IgD-negative memory B cell (primary cell): ENCODE results near the gene ZFHX3. TPM values are rescaled to one million over a fixed set of nuclear protein-coding genes. Genes with fewer than 3 reads are reported as not detected.
A peak's percentile ranks its signal among the peaks of the same experiment; 100 is the strongest.

Experiments used
- H3K27ac Mint-ChIP-seq, 3 donors: one replicate each; pipeline ENCODE4 v1.8.0; 2020 to 2022; ENCODE audit warnings: mild to moderate bottlenecking in 3 of 3, mixed read lengths in 3 of 3, moderate library complexity in 1 of 3
- H3K27me3 Mint-ChIP-seq: one replicate; pipeline ENCODE4 v1.8.0; 2021; ENCODE audit warnings: mixed read lengths
- H3K36me3 Mint-ChIP-seq: one replicate; pipeline ENCODE4 v1.8.0; 2020; ENCODE audit warnings: mild to moderate bottlenecking, mixed read lengths
- H3K4me1 Mint-ChIP-seq, 3 donors: one replicate each; pipeline ENCODE4 v1.8.0; 2020 to 2022; ENCODE audit warnings: mixed read lengths in 3 of 3, mild to moderate bottlenecking in 1 of 3
- H3K4me3 Mint-ChIP-seq, 4 donors: one replicate each; pipeline ENCODE4 v1.8.0; 2020 to 2022; ENCODE audit warnings: mild to moderate bottlenecking in 4 of 4, mixed read lengths in 4 of 4, moderate library complexity in 3 of 4
- H3K9me3 Mint-ChIP-seq, 3 donors: one replicate each; pipeline ENCODE4 v1.8.0; 2020 to 2021; ENCODE audit warnings: mixed read lengths in 3 of 3, mild to moderate bottlenecking in 1 of 3
- polyA plus RNA-seq: library from polyadenylated mRNA; unstranded; fragments of 300-500 nt; fragmentation: Illumina TruSeq; gene quantifications from one replicate; pipeline ENCODE4 v1.2.3, GENCODE V29; 2021

Gene ZFHX3
- polyA plus RNA-seq, 1 donor from 2014 or later: 1.6 TPM

- Mint-ChIP-seq H3K4me1 (peaks cover 6 to 27% (median 20%) of the 10 kb centered on the region in 3 donors), H3K36me3 (no peaks in the 10 kb centered on the region), H3K4me3 (peak overlapping the region in 2 of 4 donors; percentile 68 to 72), H3K27ac (peak overlapping the region in 1 of 3 donors; percentile 65), H3K27me3 (peaks cover 18% of the 10 kb centered on the region), H3K9me3 (no peaks in the 10 kb centered on the region)
These were observed 202.5 kb downstream of the ZFHX3 start for GRCh38 chr16:72845322-72846020.

- no peaks in the 10 kb centered on the region for H3K9me3 Mint-ChIP-seq
- H3K4me1 Mint-ChIP-seq: peaks cover 10 to 29% (median 24%) of the 10 kb centered on the region in 3 donors
- H3K36me3 Mint-ChIP-seq: no peaks in the 10 kb centered on the region
- peaks cover 18% of the 10 kb centered on the region for H3K27me3 Mint-ChIP-seq
- peak overlapping the region in 1 of 3 donors; percentile 57 for H3K27ac Mint-ChIP-seq
- no peak overlapping the region for H3K4me3 Mint-ChIP-seq
These were observed 203.6 kb downstream of the ZFHX3 start for GRCh38 chr16:72844225-72844920.

GRCh38 chr16:72841506-72841905, 206.4 kb downstream of the ZFHX3 start:
- Mint-ChIP-seq H3K36me3 (no peaks in the 10 kb centered on the region), H3K27ac (no peak overlapping the region), H3K4me1 (peaks cover 10 to 27% (median 22%) of the 10 kb centered on the region in 3 donors), H3K9me3 (no peaks in the 10 kb centered on the region), H3K27me3 (peaks cover 15% of the 10 kb centered on the region), H3K4me3 (no peak overlapping the region)

- H3K27ac Mint-ChIP-seq: no peak overlapping the region
- H3K27me3 Mint-ChIP-seq: peaks cover 11% of the 10 kb centered on the region
- H3K4me1 Mint-ChIP-seq: peaks cover 10 to 23% (median 16%) of the 10 kb centered on the region in 3 donors
- H3K4me3 Mint-ChIP-seq: no peak overlapping the region
- H3K36me3 Mint-ChIP-seq: no peaks in the 10 kb centered on the region
- no peaks in the 10 kb centered on the region for H3K9me3 Mint-ChIP-seq
These were observed 207.1 kb downstream of the ZFHX3 start for GRCh38 chr16:72840631-72841381.

GRCh38 chr16:72838951-72839350, 209.0 kb downstream of the ZFHX3 start:
- H3K4me1 Mint-ChIP-seq: peaks cover 5 to 14% (median 9%) of the 10 kb centered on the region in 3 donors
- no peak overlapping the region for H3K27ac Mint-ChIP-seq
- H3K27me3 Mint-ChIP-seq: peaks cover 4% of the 10 kb centered on the region
- no peak overlapping the region for H3K4me3 Mint-ChIP-seq
- H3K36me3 Mint-ChIP-seq: no peaks in the 10 kb centered on the region
- no peaks in the 10 kb centered on the region for H3K9me3 Mint-ChIP-seq

- Mint-ChIP-seq H3K27me3 (peaks cover 1% of the 10 kb centered on the region), H3K36me3 (no peaks in the 10 kb centered on the region), H3K9me3 (no peaks in the 10 kb centered on the region), H3K4me3 (no peak overlapping the region), H3K4me1 (peaks cover 5 to 14% (median 9%) of the 10 kb centered on the region in 3 donors), H3K27ac (no peak overlapping the region)
These were observed 209.4 kb downstream of the ZFHX3 start for GRCh38 chr16:72838586-72838910.

- Mint-ChIP-seq H3K27ac (no peak overlapping the region), H3K36me3 (no peaks in the 10 kb centered on the region), H3K4me3 (no peak overlapping the region), H3K9me3 (no peaks in the 10 kb centered on the region), H3K27me3 (peaks cover 1% of the 10 kb centered on the region), H3K4me1 (peaks cover 5 to 14% (median 9%) of the 10 kb centered on the region in 3 donors)
These were observed 209.9 kb downstream of the ZFHX3 start for GRCh38 chr16:72837846-72838585.

GRCh38 chr16:72836985-72837384, 210.9 kb downstream of the ZFHX3 start:
- Mint-ChIP-seq H3K9me3 (no peaks in the 10 kb centered on the region), H3K4me3 (no peak overlapping the region), H3K27me3 (peaks cover 1% of the 10 kb centered on the region), H3K36me3 (no peaks in the 10 kb centered on the region), H3K27ac (no peak overlapping the region), H3K4me1 (peaks cover 5 to 14% (median 8%) of the 10 kb centered on the region in 3 donors)

GRCh38 chr16:72836181-72836580, 211.7 kb downstream of the ZFHX3 start:
- no peak overlapping the region for H3K4me3 Mint-ChIP-seq
- peaks cover 5 to 13% (median 8%) of the 10 kb centered on the region in 3 donors for H3K4me1 Mint-ChIP-seq
- no peak overlapping the region for H3K27ac Mint-ChIP-seq
- no peaks in the 10 kb centered on the region for H3K36me3 Mint-ChIP-seq
- H3K9me3 Mint-ChIP-seq: no peaks in the 10 kb centered on the region
- H3K27me3 Mint-ChIP-seq: peaks cover 1% of the 10 kb centered on the region

- Mint-ChIP-seq H3K4me3 (no peak overlapping the region), H3K27ac (no peak overlapping the region), H3K27me3 (no peaks in the 10 kb centered on the region), H3K36me3 (no peaks in the 10 kb centered on the region), H3K4me1 (peaks cover 2 to 6% (median 2%) of the 10 kb centered on the region in 3 donors), H3K9me3 (no peaks in the 10 kb centered on the region)
These were observed 212.8 kb downstream of the ZFHX3 start for GRCh38 chr16:72835086-72835485.

- Mint-ChIP-seq H3K4me3 (no peak overlapping the region), H3K9me3 (no peaks in the 10 kb centered on the region), H3K27ac (no peak overlapping the region), H3K4me1 (peaks cover 0 to 6% (median 1%) of the 10 kb centered on the region in 3 donors), H3K36me3 (no peaks in the 10 kb centered on the region), H3K27me3 (no peaks in the 10 kb centered on the region)
These were observed 213.4 kb downstream of the ZFHX3 start for GRCh38 chr16:72834499-72834898.

GRCh38 chr16:72833969-72834368, 214.0 kb downstream of the ZFHX3 start:
- Mint-ChIP-seq H3K36me3 (no peaks in the 10 kb centered on the region), H3K27me3 (no peaks in the 10 kb centered on the region), H3K4me1 (peaks cover 0 to 6% (median 1%) of the 10 kb centered on the region in 3 donors), H3K4me3 (no peak overlapping the region), H3K9me3 (no peaks in the 10 kb centered on the region), H3K27ac (no peak overlapping the region)

- Mint-ChIP-seq H3K4me3 (no peak overlapping the region), H3K4me1 (peaks cover 0 to 6% (median 1%) of the 10 kb centered on the region in 3 donors), H3K27me3 (no peaks in the 10 kb centered on the region), H3K9me3 (no peaks in the 10 kb centered on the region), H3K27ac (no peak overlapping the region), H3K36me3 (no peaks in the 10 kb centered on the region)
These were observed 214.4 kb downstream of the ZFHX3 start for GRCh38 chr16:72833482-72833881.

GRCh38 chr16:72832621-72833248, 215.2 kb downstream of the ZFHX3 start:
- no peaks in the 10 kb centered on the region for H3K9me3 Mint-ChIP-seq
- H3K27ac Mint-ChIP-seq: no peak overlapping the region
- H3K4me1 Mint-ChIP-seq: peaks cover 0 to 6% (median 1%) of the 10 kb centered on the region in 3 donors
- H3K27me3 Mint-ChIP-seq: no peaks in the 10 kb centered on the region
- H3K4me3 Mint-ChIP-seq: no peak overlapping the region
- H3K36me3 Mint-ChIP-seq: no peaks in the 10 kb centered on the region
